Mesendoderm (in vitro differentiated cells): Measurements from ENCODE around the gene DUSP10.

Experiments
- DNase-seq: peaks from one replicate; pipeline ENCODE4 v3.0.0; 2013
- H2AK5ac ChIP-seq: 2 replicates; pipeline ENCODE4 v1.6.1; 2013; ENCODE audit warnings: low read length, inconsistent platforms
- H2BK120ac ChIP-seq: 2 replicates; pipeline ENCODE4 v1.6.1; 2013; ENCODE audit warnings: low read depth, mild to moderate bottlenecking, low read length, moderate library complexity, mixed read lengths
- H2BK15ac ChIP-seq: replicated peaks from 2 replicates; pipeline ENCODE4 v1.6.1; 2013; ENCODE audit warnings: low read depth, mild to moderate bottlenecking, moderate library complexity
- H2BK5ac ChIP-seq: 2 replicates; pipeline ENCODE4 v1.6.1; 2013; ENCODE audit warnings: low read length, inconsistent platforms
- H3K18ac ChIP-seq: 2 replicates; pipeline ENCODE4 v1.6.1; 2013; ENCODE audit warnings: mild to moderate bottlenecking, low read length, mixed read lengths
- H3K23ac ChIP-seq: one replicate; pipeline ENCODE4 v1.6.1; 2013; ENCODE audit warnings: low read length
- H3K27ac ChIP-seq: 2 replicates; pipeline ENCODE4 v1.5.1; 2013; ENCODE audit warnings: low read depth, mild to moderate bottlenecking, inconsistent platforms, low read length, moderate library complexity
- H3K27me3 ChIP-seq: 2 replicates; pipeline ENCODE4 v1.6.1; 2013; ENCODE audit warnings: low read length, control low read depth, mild to moderate bottlenecking, inconsistent platforms; ENCODE audit not compliant: insufficient read depth, poor library complexity
- H3K36me3 ChIP-seq: 2 replicates; pipeline ENCODE4 v1.6.1; 2013; ENCODE audit warnings: low read length, inconsistent platforms; ENCODE audit not compliant: control insufficient read depth, insufficient read depth
- H3K4ac ChIP-seq: one replicate; pipeline ENCODE4 v1.6.1; 2013; ENCODE audit warnings: low read depth, mild to moderate bottlenecking, low read length, moderate library complexity
- H3K4me1 ChIP-seq: 2 replicates; pipeline ENCODE4 v1.6.1; 2013; ENCODE audit warnings: low read depth, low read length, inconsistent platforms; ENCODE audit not compliant: control insufficient read depth
- H3K4me2 ChIP-seq: 2 replicates; pipeline ENCODE4 v1.6.1; 2013; ENCODE audit warnings: low read length
- H3K4me3 ChIP-seq: 2 replicates; pipeline ENCODE4 v1.5.1; 2013; ENCODE audit warnings: mild to moderate bottlenecking, low read length
- H3K56ac ChIP-seq: one replicate; pipeline ENCODE4 v1.6.1; 2013; ENCODE audit warnings: low read length
- H3K79me1 ChIP-seq: 2 replicates; pipeline ENCODE4 v1.6.1; 2013; ENCODE audit warnings: low read length, inconsistent platforms
- H3K79me2 ChIP-seq: 2 replicates; pipeline ENCODE4 v1.6.1; 2013; ENCODE audit warnings: mild to moderate bottlenecking, low read length; ENCODE audit not compliant: control insufficient read depth, insufficient read depth
- H3K9ac ChIP-seq: 2 replicates; pipeline ENCODE4 v1.6.1; 2013; ENCODE audit warnings: low read length, inconsistent platforms
- H4K5ac ChIP-seq: one replicate; pipeline ENCODE4 v1.6.1; 2013; ENCODE audit warnings: low read length
- H4K8ac ChIP-seq: one replicate; pipeline ENCODE4 v1.6.1; 2013; ENCODE audit warnings: low read depth, mild to moderate bottlenecking, control low read depth, low read length, moderate library complexity
- WGBS: extraction: QIAGEN DNeasy Blood & Tissue Kit; methylation state at CpG from one replicate; pipeline ENCODE4 v1.1.7; 2013; ENCODE audit warnings: low lambda C conversion rate, missing lambda C conversion rate; ENCODE audit not compliant: insufficient coverage; ENCODE audit errors: extremely low coverage; 5-methylcytosine and 5-hydroxymethylcytosine counted together

The DUSP10 gene

GRCh38 chr1:221773383-221773782 lies 31.5 kb upstream of the DUSP10 start:
- no peak overlapping the region for H3K4me2 ChIP-seq
- no CpG with 5 or more reads among the region's 2 CpGs for WGBS
- DNase-seq: peak; percentile 71
- H3K4me1 ChIP-seq: peaks cover 3% of the 10 kb centered on the region
- H3K79me2 ChIP-seq: no peaks in the 10 kb centered on the region
- H3K18ac ChIP-seq: no peak overlapping the region
- no peak overlapping the region for H3K56ac ChIP-seq
- no peak overlapping the region for H3K27ac ChIP-seq
- no peak overlapping the region for H3K23ac ChIP-seq
- H4K8ac ChIP-seq: no peak overlapping the region
- H2BK120ac ChIP-seq: no peak overlapping the region
- no peak overlapping the region for H3K4ac ChIP-seq
- H2AK5ac ChIP-seq: no peak overlapping the region
- H3K4me3 ChIP-seq: no peak overlapping the region
- no peak overlapping the region for H4K5ac ChIP-seq
- H2BK5ac ChIP-seq: no peak overlapping the region
- no peaks in the 10 kb centered on the region for H3K36me3 ChIP-seq
- H3K79me1 ChIP-seq: no peaks in the 10 kb centered on the region
- no peak overlapping the region for H2BK15ac ChIP-seq
- no peaks in the 10 kb centered on the region for H3K27me3 ChIP-seq
- H3K9ac ChIP-seq: no peak overlapping the region

- no peak overlapping the region for H4K5ac ChIP-seq
- WGBS: no CpG with 5 or more reads among the region's 3 CpGs
- no peak overlapping the region for H3K56ac ChIP-seq
- no peak overlapping the region for H3K9ac ChIP-seq
- H3K27ac ChIP-seq: no peak overlapping the region
- H3K4me1 ChIP-seq: peaks cover 3% of the 10 kb centered on the region
- H3K4ac ChIP-seq: no peak overlapping the region
- H3K4me2 ChIP-seq: no peak overlapping the region
- H3K18ac ChIP-seq: no peak overlapping the region
- H3K36me3 ChIP-seq: no peaks in the 10 kb centered on the region
- no peak overlapping the region for H2AK5ac ChIP-seq
- H2BK120ac ChIP-seq: no peak overlapping the region
- H2BK15ac ChIP-seq: no peak overlapping the region
- no peaks in the 10 kb centered on the region for H3K79me1 ChIP-seq
- no peak overlapping the region for H3K4me3 ChIP-seq
- no peak overlapping the region for H2BK5ac ChIP-seq
- H3K79me2 ChIP-seq: no peaks in the 10 kb centered on the region
- DNase-seq: no peak
- H4K8ac ChIP-seq: no peak overlapping the region
- no peaks in the 10 kb centered on the region for H3K27me3 ChIP-seq
- no peak overlapping the region for H3K23ac ChIP-seq
Measured at GRCh38 chr1:221772117-221772516, 30.2 kb upstream of the DUSP10 start.

GRCh38 chr1:221768444-221769066 lies 26.7 kb upstream of the DUSP10 start:
- WGBS: no CpG with 5 or more reads among the region's 5 CpGs
- no peak overlapping the region for H3K18ac ChIP-seq
- no peak overlapping the region for H2BK15ac ChIP-seq
- H3K4me1 ChIP-seq: no peaks in the 10 kb centered on the region
- no peak overlapping the region for H4K5ac ChIP-seq
- no peaks in the 10 kb centered on the region for H3K79me1 ChIP-seq
- no peak overlapping the region for H2BK5ac ChIP-seq
- H2BK120ac ChIP-seq: no peak overlapping the region
- no peak for DNase-seq
- no peak overlapping the region for H3K4ac ChIP-seq
- H3K23ac ChIP-seq: no peak overlapping the region
- no peaks in the 10 kb centered on the region for H3K27me3 ChIP-seq
- no peak overlapping the region for H3K4me3 ChIP-seq
- H3K9ac ChIP-seq: no peak overlapping the region
- H3K36me3 ChIP-seq: no peaks in the 10 kb centered on the region
- no peak overlapping the region for H4K8ac ChIP-seq
- H3K4me2 ChIP-seq: no peak overlapping the region
- H3K27ac ChIP-seq: no peak overlapping the region
- no peak overlapping the region for H2AK5ac ChIP-seq
- H3K56ac ChIP-seq: no peak overlapping the region
- no peaks in the 10 kb centered on the region for H3K79me2 ChIP-seq

- no CpG with 5 or more reads among the region's 1 CpG for WGBS
- no peak overlapping the region for H3K9ac ChIP-seq
- no peak overlapping the region for H4K8ac ChIP-seq
- no peaks in the 10 kb centered on the region for H3K4me1 ChIP-seq
- no peak overlapping the region for H3K4me3 ChIP-seq
- no peak overlapping the region for H2BK120ac ChIP-seq
- no peak overlapping the region for H3K18ac ChIP-seq
- no peak overlapping the region for H4K5ac ChIP-seq
- no peak overlapping the region for H2AK5ac ChIP-seq
- no peaks in the 10 kb centered on the region for H3K27me3 ChIP-seq
- no peaks in the 10 kb centered on the region for H3K79me1 ChIP-seq
- H3K4ac ChIP-seq: no peak overlapping the region
- H2BK5ac ChIP-seq: no peak overlapping the region
- H3K23ac ChIP-seq: no peak overlapping the region
- no peak for DNase-seq
- no peak overlapping the region for H3K4me2 ChIP-seq
- H3K79me2 ChIP-seq: no peaks in the 10 kb centered on the region
- H3K36me3 ChIP-seq: no peaks in the 10 kb centered on the region
- no peak overlapping the region for H3K27ac ChIP-seq
- no peak overlapping the region for H2BK15ac ChIP-seq
- no peak overlapping the region for H3K56ac ChIP-seq
Measured at GRCh38 chr1:221766210-221766609, 24.3 kb upstream of the DUSP10 start.

- no peak overlapping the region for H3K27ac ChIP-seq
- no peaks in the 10 kb centered on the region for H3K36me3 ChIP-seq
- no peak overlapping the region for H2BK5ac ChIP-seq
- H3K4me2 ChIP-seq: no peak overlapping the region
- H3K4me3 ChIP-seq: no peak overlapping the region
- H3K27me3 ChIP-seq: no peaks in the 10 kb centered on the region
- no peak overlapping the region for H2AK5ac ChIP-seq
- H3K56ac ChIP-seq: no peak overlapping the region
- no peak overlapping the region for H2BK15ac ChIP-seq
- DNase-seq: no peak
- no peaks in the 10 kb centered on the region for H3K4me1 ChIP-seq
- H4K5ac ChIP-seq: no peak overlapping the region
- H3K23ac ChIP-seq: no peak overlapping the region
- H3K9ac ChIP-seq: no peak overlapping the region
- no peak overlapping the region for H3K4ac ChIP-seq
- H3K18ac ChIP-seq: no peak overlapping the region
- no peaks in the 10 kb centered on the region for H3K79me1 ChIP-seq
- no peaks in the 10 kb centered on the region for H3K79me2 ChIP-seq
- WGBS: no CpG with 5 or more reads among the region's 2 CpGs
- no peak overlapping the region for H2BK120ac ChIP-seq
- no peak overlapping the region for H4K8ac ChIP-seq
Measured at GRCh38 chr1:221765527-221765926, 23.6 kb upstream of the DUSP10 start.

- DNase-seq: no peak
- Histone ChIP-seq H3K56ac (no peak overlapping the region), H2BK5ac (no peak overlapping the region), H2BK120ac (no peak overlapping the region), H4K8ac (no peak overlapping the region), H3K4ac (no peak overlapping the region), H3K27me3 (no peaks in the 10 kb centered on the region), H3K27ac (no peak overlapping the region), H3K4me2 (no peak overlapping the region), H3K36me3 (no peaks in the 10 kb centered on the region), H2BK15ac (no peak overlapping the region), H3K4me3 (no peak overlapping the region), H2AK5ac (no peak overlapping the region), H3K4me1 (no peaks in the 10 kb centered on the region), H3K18ac (no peak overlapping the region), H3K79me1 (no peaks in the 10 kb centered on the region), H4K5ac (no peak overlapping the region), H3K9ac (no peak overlapping the region), H3K23ac (no peak overlapping the region), H3K79me2 (no peaks in the 10 kb centered on the region)
- WGBS: no CpG with 5 or more reads among the region's 2 CpGs
Measured at GRCh38 chr1:221762121-221762520, 20.2 kb upstream of the DUSP10 start.
